SK-N-SH treated with all-trans-retinoic acid at 6 μM for 48 hours (cell line): ENCODE results near the gene DCHS2.

Experiments
- ATAC-seq: fragments of 200-7000 bp; cut with Tn5 transposase; 3 replicates; pipeline ENCODE4 v1.9.1; 2020; ENCODE audit warnings: mild to moderate bottlenecking, moderate library complexity
- ARNTL ChIP-seq: fragments of 450-650 bp; formaldehyde crosslinking; IDR thresholded peaks from 2 replicates; pipeline ENCODE4 v1.5.0; 2020; ENCODE audit warnings: low read depth, mild to moderate bottlenecking, moderate library complexity, borderline replicate concordance
- BACH2 ChIP-seq: fragments of 250-450 bp; sonication (Bioruptor Pico); IDR thresholded peaks from 2 replicates; pipeline ENCODE4 v1.9.0; 2021; ENCODE audit warnings: mild to moderate bottlenecking, borderline replicate concordance
- CSDC2 ChIP-seq: fragments of 250-450 bp; sonication (Bioruptor Pico); IDR thresholded peaks from 2 replicates; pipeline ENCODE4 v1.5.0; 2020; ENCODE audit warnings: mild to moderate bottlenecking, moderate library complexity
- ESRRG ChIP-seq: fragments of 250-450 bp; sonication (Bioruptor Pico); IDR thresholded peaks from 2 replicates; pipeline ENCODE4 v1.6.1; 2021; ENCODE audit warnings: mild to moderate bottlenecking
- ISL1 ChIP-seq: fragments of 250-450 bp; sonication (Bioruptor Pico); IDR thresholded peaks from 2 replicates; pipeline ENCODE4 v2.1.2; 2022; ENCODE audit warnings: mild to moderate bottlenecking, moderate library complexity
- OSR1 ChIP-seq: fragments of 250-450 bp; sonication (Bioruptor Pico); IDR thresholded peaks from 2 replicates; pipeline ENCODE4 v1.8.0; 2022; ENCODE audit warnings: moderate library complexity, mild to moderate bottlenecking, inconsistent platforms
- PATZ1 ChIP-seq: fragments of 250-450 bp; sonication (Bioruptor Pico); IDR thresholded peaks from 2 replicates; pipeline ENCODE4 v1.8.0; 2020; ENCODE audit warnings: mild to moderate bottlenecking, moderate library complexity, borderline replicate concordance
- POU6F1 ChIP-seq: fragments of 250-450 bp; sonication (Bioruptor Pico); IDR thresholded peaks from 2 replicates; pipeline ENCODE4 v1.8.0; 2021; ENCODE audit warnings: low read depth, mild to moderate bottlenecking, moderate library complexity, borderline replicate concordance
- PPARA ChIP-seq: fragments of 250-450 bp; sonication (Bioruptor Pico); IDR thresholded peaks from 2 replicates; pipeline ENCODE4 v1.5.0; 2020; ENCODE audit warnings: mild to moderate bottlenecking, borderline replicate concordance
- SNAI2 ChIP-seq: fragments of 250-450 bp; sonication (Bioruptor Pico); IDR thresholded peaks from 2 replicates; pipeline ENCODE4 v1.5.0; 2020; ENCODE audit warnings: mild to moderate bottlenecking, moderate library complexity
- TCF4 ChIP-seq: fragments of 250-450 bp; sonication (Bioruptor Pico); IDR thresholded peaks from 2 replicates; pipeline ENCODE4 v1.8.0; 2021; ENCODE audit warnings: mild to moderate bottlenecking, moderate library complexity, borderline replicate concordance
- TOX ChIP-seq: fragments of 250-450 bp; sonication (Bioruptor Pico); IDR thresholded peaks from 2 replicates; pipeline ENCODE4 v1.8.0; 2021; ENCODE audit warnings: mild to moderate bottlenecking, moderate library complexity, borderline replicate concordance
- TSHZ2 ChIP-seq: fragments of 250-450 bp; sonication (Bioruptor Pico); IDR thresholded peaks from 2 replicates; pipeline ENCODE4 v1.5.0; 2020; ENCODE audit warnings: mild to moderate bottlenecking, moderate library complexity
- ZC3H10 ChIP-seq: fragments of 250-450 bp; sonication (Bioruptor Pico); IDR thresholded peaks from 2 replicates; pipeline ENCODE4 v1.5.1; 2021; ENCODE audit warnings: mild to moderate bottlenecking, moderate library complexity
- ZFP30 ChIP-seq: fragments of 450-650 bp; formaldehyde crosslinking; IDR thresholded peaks from 2 replicates; pipeline ENCODE4 v1.5.0; 2022; ENCODE audit warnings: mild to moderate bottlenecking, moderate library complexity
- ZNF565 ChIP-seq: fragments of 450-650 bp; formaldehyde crosslinking; conservative IDR thresholded peaks from 2 replicates; pipeline ENCODE4 v1.5.0; 2020; ENCODE audit warnings: low read depth, mild to moderate bottlenecking, moderate library complexity
- ZNF70 ChIP-seq: fragments of 450-650 bp; formaldehyde crosslinking; IDR thresholded peaks from 2 replicates; pipeline ENCODE4 v1.5.0; 2020; ENCODE audit warnings: mild to moderate bottlenecking, moderate library complexity
- ZNF8 ChIP-seq: fragments of 450-650 bp; formaldehyde crosslinking; IDR thresholded peaks from 2 replicates; pipeline ENCODE4 v1.5.0; 2020; ENCODE audit warnings: mild to moderate bottlenecking, moderate library complexity
- TF ChIP-seq, protein P1 (sequence below): fragments of 250-450 bp; sonication (Bioruptor Pico); IDR thresholded peaks from 2 replicates; pipeline ENCODE4 v1.5.1; 2020; ENCODE audit warnings: low read depth, mild to moderate bottlenecking, moderate library complexity
- TF ChIP-seq, protein P2 (sequence below): fragments of 250-450 bp; sonication (Bioruptor Pico); IDR thresholded peaks from 2 replicates; pipeline ENCODE4 v1.5.1; 2021; ENCODE audit warnings: mild to moderate bottlenecking, moderate library complexity

The DCHS2 gene

DNA sequence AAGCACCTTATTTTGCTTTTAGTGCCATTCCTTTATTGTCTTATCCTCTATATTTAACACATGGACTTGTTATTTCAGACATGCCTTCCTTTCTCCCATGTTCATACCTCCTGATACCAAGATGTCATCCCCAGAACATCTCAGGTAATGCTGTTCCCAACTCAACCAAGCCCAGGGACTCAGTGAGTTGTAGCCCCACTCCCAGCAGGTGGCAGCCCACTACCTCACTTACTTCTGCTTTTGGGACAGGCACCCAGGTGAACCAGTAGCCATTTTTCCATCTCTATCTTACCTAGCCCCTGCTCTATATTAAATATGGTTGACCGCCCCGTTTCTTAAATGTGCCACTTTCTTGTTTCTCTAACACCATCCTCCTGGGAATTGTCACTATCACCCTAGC, 199.0 kb downstream of the DCHS2 start (continued):
- TF ChIP-seq, protein P1, sequence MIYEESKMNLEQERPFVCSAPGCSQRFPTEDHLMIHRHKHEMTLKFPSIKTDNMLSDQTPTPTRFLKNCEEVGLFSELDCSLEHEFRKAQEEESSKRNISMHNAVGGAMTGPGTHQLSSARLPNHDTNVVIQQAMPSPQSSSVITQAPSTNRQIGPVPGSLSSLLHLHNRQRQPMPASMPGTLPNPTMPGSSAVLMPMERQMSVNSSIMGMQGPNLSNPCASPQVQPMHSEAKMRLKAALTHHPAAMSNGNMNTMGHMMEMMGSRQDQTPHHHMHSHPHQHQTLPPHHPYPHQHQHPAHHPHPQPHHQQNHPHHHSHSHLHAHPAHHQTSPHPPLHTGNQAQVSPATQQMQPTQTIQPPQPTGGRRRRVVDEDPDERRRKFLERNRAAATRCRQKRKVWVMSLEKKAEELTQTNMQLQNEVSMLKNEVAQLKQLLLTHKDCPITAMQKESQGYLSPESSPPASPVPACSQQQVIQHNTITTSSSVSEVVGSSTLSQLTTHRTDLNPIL (CRISPR knock-in tag) = no peak
- TF ChIP-seq ESRRG (CRISPR knock-in tag) = no peak
- TF ChIP-seq OSR1 (CRISPR knock-in tag) = no peak
- TF ChIP-seq ISL1 (CRISPR knock-in tag) = no peak
- no peak for TF ChIP-seq PPARA
- no peak for TF ChIP-seq BACH2
- TF ChIP-seq, protein P2, sequence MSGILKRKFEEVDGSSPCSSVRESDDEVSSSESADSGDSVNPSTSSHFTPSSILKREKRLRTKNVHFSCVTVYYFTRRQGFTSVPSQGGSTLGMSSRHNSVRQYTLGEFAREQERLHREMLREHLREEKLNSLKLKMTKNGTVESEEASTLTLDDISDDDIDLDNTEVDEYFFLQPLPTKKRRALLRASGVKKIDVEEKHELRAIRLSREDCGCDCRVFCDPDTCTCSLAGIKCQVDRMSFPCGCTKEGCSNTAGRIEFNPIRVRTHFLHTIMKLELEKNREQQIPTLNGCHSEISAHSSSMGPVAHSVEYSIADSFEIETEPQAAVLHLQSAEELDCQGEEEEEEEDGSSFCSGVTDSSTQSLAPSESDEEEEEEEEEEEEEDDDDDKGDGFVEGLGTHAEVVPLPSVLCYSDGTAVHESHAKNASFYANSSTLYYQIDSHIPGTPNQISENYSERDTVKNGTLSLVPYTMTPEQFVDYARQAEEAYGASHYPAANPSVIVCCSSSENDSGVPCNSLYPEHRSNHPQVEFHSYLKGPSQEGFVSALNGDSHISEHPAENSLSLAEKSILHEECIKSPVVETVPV (CRISPR knock-in tag) = no peak
- no peak for TF ChIP-seq ZC3H10 (CRISPR knock-in tag)
- no peak for TF ChIP-seq ZFP30 (CRISPR knock-in tag)

GRCh38 chr4:154277172-154277571, 214.4 kb downstream of the DCHS2 start:
- TF ChIP-seq TOX (CRISPR knock-in tag) (no peak), CSDC2 (no peak), PATZ1 (CRISPR knock-in tag) (no peak), ZNF8 (CRISPR knock-in tag) (no peak), TSHZ2 (CRISPR knock-in tag) (no peak), TCF4 (no peak), ZNF70 (no peak), BACH2 (no peak), POU6F1 (CRISPR knock-in tag) (no peak), SNAI2 (no peak), ZNF565 (CRISPR knock-in tag) (no peak), ARNTL (CRISPR knock-in tag) (no peak), OSR1 (CRISPR knock-in tag) (no peak), ZFP30 (CRISPR knock-in tag) (no peak), ESRRG (CRISPR knock-in tag) (no peak), PPARA (no peak), ISL1 (CRISPR knock-in tag) (no peak)
- TF ChIP-seq, protein P2 (CRISPR knock-in tag) = no peak
- TF ChIP-seq, protein P1 (CRISPR knock-in tag) = no peak
- no peak for ATAC-seq
